ENCODE measurements around the gene CRYBG2.

Gene CRYBG2

GRCh38 chr1:26321315-26322041 is 32.5 kb downstream of the CRYBG2 start:
- DNase-seq (ENCODE audit: low read depth in 2 of 2): peak; percentile 91 to 98

- DNase-seq (ENCODE audit: low read depth in 2 of 2): no peak
These were observed 33.0 kb downstream of the CRYBG2 start for GRCh38 chr1:26320896-26321295.

- DNase-seq (ENCODE audit: low read depth in 2 of 2): peak; percentile 44 to 45
These were observed 35.4 kb downstream of the CRYBG2 start for GRCh38 chr1:26318338-26319064.

- peak in 1 of 2 donors; percentile 66 for DNase-seq (ENCODE audit: low read depth in 2 of 2)
These were observed 36.2 kb downstream of the CRYBG2 start, which contains the start of gene CD52 for GRCh38 chr1:26317612-26318337. CD52 (plus strand) TSS chr1:26317958; CDS start chr1:26318018, 60 bp downstream.

- no peak for DNase-seq (ENCODE audit: low read depth in 2 of 2)
These were observed 36.8 kb downstream of the CRYBG2 start for GRCh38 chr1:26317146-26317545.

GRCh38 chr1:26315874-26316850 is 37.8 kb downstream of the CRYBG2 start:
- no peak for DNase-seq (ENCODE audit: low read depth in 2 of 2)

GRCh38 chr1:26314501-26314900 is 39.4 kb downstream of the CRYBG2 start:
- DNase-seq (ENCODE audit: low read depth in 2 of 2): no peak

GRCh38 chr1:26307966-26308899 is 45.7 kb downstream of the CRYBG2 start:
- DNase-seq (ENCODE audit: low read depth in 2 of 2): peak in 1 of 2 donors; percentile 27

- DNase-seq (ENCODE audit: low read depth in 2 of 2): no peak
These were observed 46.6 kb downstream of the CRYBG2 start for GRCh38 chr1:26307363-26307781.

- DNase-seq (ENCODE audit: low read depth in 2 of 2): peak; percentile 86 to 91
These were observed 47.4 kb downstream of the CRYBG2 start, which contains the start of gene UBXN11 for GRCh38 chr1:26306290-26307229. UBXN11 (minus strand) TSS chr1:26306636; CDS start chr1:26302883, 3,753 bp downstream.

GRCh38 chr1:26305667-26306289 is 48.2 kb downstream of the CRYBG2 start:
- DNase-seq (ENCODE audit: low read depth in 2 of 2): no peak

GRCh38 chr1:26302733-26303405 is 51.1 kb downstream of the CRYBG2 start:
- no peak for DNase-seq (ENCODE audit: low read depth in 2 of 2)

- DNase-seq (ENCODE audit: low read depth in 2 of 2): no peak
These were observed 53.2 kb downstream of the CRYBG2 start for GRCh38 chr1:26300578-26301275.

- no peak for DNase-seq (ENCODE audit: low read depth in 2 of 2)
These were observed 56.2 kb downstream of the CRYBG2 start for GRCh38 chr1:26297791-26298124.

- DNase-seq (ENCODE audit: low read depth in 2 of 2): no peak
These were observed 56.7 kb downstream of the CRYBG2 start for GRCh38 chr1:26297057-26297790.

GRCh38 chr1:26296340-26297056 is 57.4 kb downstream of the CRYBG2 start:
- no peak for DNase-seq (ENCODE audit: low read depth in 2 of 2)
